Measurements from ENCODE around the gene SAMD11.

DNA sequence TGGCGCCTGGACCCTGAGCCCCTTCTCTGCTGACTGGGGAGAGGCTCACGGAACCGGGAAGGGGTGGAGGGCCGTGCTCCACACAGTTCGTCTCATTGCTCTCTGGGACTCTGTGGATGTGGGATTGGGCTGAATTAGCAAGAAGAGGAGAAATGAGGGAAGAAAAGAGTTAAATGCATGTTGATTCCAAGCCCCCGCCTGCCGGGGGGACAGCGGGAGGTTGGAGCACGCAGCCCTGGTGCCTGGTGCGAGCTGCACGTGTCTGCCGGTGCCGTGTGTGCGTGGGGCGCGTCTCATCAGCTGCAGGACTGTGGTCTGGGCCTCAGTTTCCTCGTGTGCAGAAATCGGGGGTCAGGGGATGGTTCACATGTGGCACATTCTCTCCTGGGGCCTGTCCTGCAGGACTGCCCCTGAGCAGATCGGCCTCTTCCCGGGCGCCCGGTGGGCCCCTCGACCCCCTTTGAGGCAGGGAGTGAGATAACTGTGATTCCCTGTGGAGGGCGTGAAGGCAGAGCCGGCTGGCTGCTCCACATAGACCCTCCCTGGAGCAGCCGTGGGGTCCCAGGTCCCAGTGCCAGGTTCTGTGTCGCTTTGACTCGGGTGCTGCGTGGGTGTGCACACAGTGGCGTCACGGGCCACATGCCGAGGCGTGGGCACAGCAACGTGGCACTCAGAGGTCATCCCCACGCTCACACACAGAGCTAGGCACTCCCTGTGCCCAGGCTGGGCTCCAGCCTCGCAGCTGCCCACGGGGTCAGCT lies 11.4 kb downstream of the SAMD11 start:
- TF ChIP-seq YY1 (IDR thresholded peaks at IDR 0.05; ENCODE audit: insufficient read depth, insufficient read length) (no peak), ZNF274 (IDR thresholded peaks at IDR 0.05; ENCODE audit: low read depth, low read length) (no peak)
